WTC11 (cell line): ENCODE data around the gene PDZRN4. TPM values are rescaled to one million over a fixed set of nuclear protein-coding genes. Genes with fewer than 3 reads are reported as not detected.

Source experiments
- ATAC-seq: fragments of 200-7000 bp; cut with Tn5 transposase; 2 replicates; pipeline ENCODE4 v1.10.0; 2021; ENCODE audit warnings: mild to moderate bottlenecking, moderate library complexity
- CTCF ChIA-PET: fragments of 300-600 bp; sonication (Branson Sonifier 250); formaldehyde crosslinking; loops from one replicate; lab custom pipeline; 2021; ENCODE audit warnings: antibody characterized with exemption; lab: Charles Lee
- POLR2A ChIA-PET: fragments of 350-600 bp; sonication (Branson Sonifier 250); formaldehyde crosslinking; loops from one replicate; lab custom pipeline; 2021; ENCODE audit warnings: antibody characterized with exemption; lab: Charles Lee
- DNase-seq: peaks from one replicate; pipeline ENCODE4 v3.0.0; 2021; ENCODE audit warnings: low spot score
- H3K27ac Mint-ChIP-seq: 2 replicates; pipeline ENCODE4 v1.8.0; 2021; ENCODE audit warnings: mixed read lengths
- H3K27me3 Mint-ChIP-seq: 2 replicates; pipeline ENCODE4 v1.8.0; 2021; ENCODE audit warnings: low read depth, mild to moderate bottlenecking, moderate library complexity, mixed read lengths
- H3K36me3 Mint-ChIP-seq: 2 replicates; pipeline ENCODE4 v1.8.0; 2021; ENCODE audit warnings: mixed read lengths
- H3K4me1 Mint-ChIP-seq: 2 replicates; pipeline ENCODE4 v1.8.0; 2022; ENCODE audit warnings: mixed read lengths
- H3K4me3 Mint-ChIP-seq: 2 replicates; pipeline ENCODE4 v1.8.0; 2021; ENCODE audit warnings: mild to moderate bottlenecking, moderate library complexity, mixed read lengths
- H3K9me3 Mint-ChIP-seq: 2 replicates; pipeline ENCODE4 v1.8.0; 2021; ENCODE audit warnings: mixed read lengths
- ATF3 ChIP-seq: sonication (generic); formaldehyde crosslinking; conservative IDR thresholded peaks from 2 replicates; pipeline ENCODE4 v1.8.1; 2022; ENCODE audit warnings: mild to moderate bottlenecking, missing genetic modification reagents
- FOXJ3 ChIP-seq: sonication (generic); formaldehyde crosslinking; IDR thresholded peaks from 2 replicates; pipeline ENCODE4 v1.9.0; 2021; ENCODE audit warnings: missing genetic modification reagents, mild to moderate bottlenecking, borderline replicate concordance
- GABPB1 ChIP-seq: sonication (generic); formaldehyde crosslinking; IDR thresholded peaks from 2 replicates; pipeline ENCODE4 v1.8.1; 2023; ENCODE audit warnings: mild to moderate bottlenecking, missing genetic modification reagents
- GRHL2 ChIP-seq: fragments of 250-450 bp; sonication (Bioruptor Pico); IDR thresholded peaks from 2 replicates; pipeline ENCODE4 v1.8.0; 2022; ENCODE audit warnings: mild to moderate bottlenecking, moderate library complexity; ENCODE audit not compliant: insufficient replicate concordance, severe bottlenecking
- GTF2I ChIP-seq: fragments of 250-450 bp; sonication (Bioruptor Pico); conservative IDR thresholded peaks from 2 replicates; pipeline ENCODE4 v1.4.0; 2021; ENCODE audit warnings: mild to moderate bottlenecking
- KAT7 ChIP-seq: sonication (generic); formaldehyde crosslinking; IDR thresholded peaks from 2 replicates; pipeline ENCODE4 v1.8.1; 2023; ENCODE audit warnings: missing genetic modification reagents, mild to moderate bottlenecking, borderline replicate concordance
- NR1H2 ChIP-seq: sonication (generic); formaldehyde crosslinking; IDR thresholded peaks from 2 replicates; pipeline ENCODE4 v1.9.0; 2021; ENCODE audit warnings: mild to moderate bottlenecking, moderate library complexity, missing genetic modification reagents
- PRRX2 ChIP-seq: fragments of 250-450 bp; sonication (Bioruptor Pico); IDR thresholded peaks from 2 replicates; pipeline ENCODE4 v1.8.0; 2021; ENCODE audit warnings: mild to moderate bottlenecking
- TCF7 ChIP-seq: sonication (generic); formaldehyde crosslinking; IDR thresholded peaks from 2 replicates; pipeline ENCODE4 v1.8.0; 2022; ENCODE audit warnings: mild to moderate bottlenecking, low read depth, missing genetic modification reagents, moderate library complexity
- USF2 ChIP-seq: sonication (generic); formaldehyde crosslinking; IDR thresholded peaks from 2 replicates; pipeline ENCODE4 v1.8.1; 2023; ENCODE audit warnings: mild to moderate bottlenecking, missing genetic modification reagents, moderate library complexity
- ZBTB21 ChIP-seq: sonication (generic); formaldehyde crosslinking; IDR thresholded peaks from 2 replicates; pipeline ENCODE4 v1.8.1; 2023; ENCODE audit warnings: mild to moderate bottlenecking, missing genetic modification reagents, borderline replicate concordance
- ZNF396 ChIP-seq: fragments of 250-450 bp; sonication (Bioruptor Pico); IDR thresholded peaks from 2 replicates; pipeline ENCODE4 v1.8.0; 2021; ENCODE audit warnings: mild to moderate bottlenecking, moderate library complexity, borderline replicate concordance
- total RNA-seq: library from RNA; stranded (reverse); gene quantifications from 3 replicates; pipeline ENCODE4 v1.2.3, GENCODE V29; 2021
- TF ChIP-seq, protein P1 (sequence below): fragments of 250-450 bp; sonication (Bioruptor Pico); IDR thresholded peaks from 2 replicates; pipeline ENCODE4 v1.9.0; 2021; ENCODE audit warnings: moderate library complexity, mild to moderate bottlenecking, inconsistent platforms, borderline replicate concordance
- TF ChIP-seq, protein P2 (sequence below): sonication (generic); formaldehyde crosslinking; IDR thresholded peaks from 2 replicates; pipeline ENCODE4 v1.8.0; 2022; ENCODE audit warnings: mild to moderate bottlenecking, missing genetic modification reagents
- TF ChIP-seq, protein P3 (sequence below): sonication (generic); formaldehyde crosslinking; IDR thresholded peaks from 2 replicates; pipeline ENCODE4 v1.8.1; 2023; ENCODE audit warnings: mild to moderate bottlenecking, missing genetic modification reagents
- TF ChIP-seq, protein P4 (sequence below): sonication (generic); formaldehyde crosslinking; IDR thresholded peaks from 2 replicates; pipeline ENCODE4 v1.8.1; 2023; ENCODE audit warnings: mild to moderate bottlenecking, missing genetic modification reagents, moderate library complexity
- TF ChIP-seq, protein P5 (sequence below): fragments of 250-450 bp; sonication (Bioruptor Pico); IDR thresholded peaks from 2 replicates; pipeline ENCODE4 v2.1.2; 2022; ENCODE audit warnings: mild to moderate bottlenecking, moderate library complexity
- TF ChIP-seq, protein P6 (sequence below): fragments of 250-450 bp; sonication (Bioruptor Pico); conservative IDR thresholded peaks from 2 replicates; pipeline ENCODE4 v1.9.0; 2021; ENCODE audit warnings: mild to moderate bottlenecking

Gene PDZRN4
- total RNA-seq, 1 experiment from 2014 or later = 0.09 TPM

DNA sequence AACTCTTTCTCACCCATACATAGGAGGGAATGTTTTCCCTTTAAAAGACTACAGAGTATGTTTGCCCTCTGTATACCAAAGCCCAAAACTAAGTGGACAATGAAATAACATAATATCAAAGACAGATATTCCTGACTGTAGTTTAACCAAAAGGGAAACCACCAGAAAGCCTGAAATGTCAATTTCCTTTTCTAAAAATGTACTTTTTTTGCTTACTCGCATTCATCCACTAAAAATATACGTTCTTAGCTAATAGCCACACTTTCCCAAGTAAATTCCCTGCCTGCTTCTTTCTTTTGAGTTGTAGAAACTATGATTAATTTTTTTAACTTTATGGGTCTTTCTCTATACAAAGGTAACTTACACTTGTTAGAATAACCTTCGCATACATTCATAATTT, 280.2 kb downstream of the PDZRN4 start:
- POLR2A ChIA-PET = no interaction called here
- no peak for TF ChIP-seq FOXJ3 (CRISPR knock-in tag)
- TF ChIP-seq GRHL2 (CRISPR knock-in tag) = no peak
- no peak for TF ChIP-seq USF2
- TF ChIP-seq, protein P1, sequence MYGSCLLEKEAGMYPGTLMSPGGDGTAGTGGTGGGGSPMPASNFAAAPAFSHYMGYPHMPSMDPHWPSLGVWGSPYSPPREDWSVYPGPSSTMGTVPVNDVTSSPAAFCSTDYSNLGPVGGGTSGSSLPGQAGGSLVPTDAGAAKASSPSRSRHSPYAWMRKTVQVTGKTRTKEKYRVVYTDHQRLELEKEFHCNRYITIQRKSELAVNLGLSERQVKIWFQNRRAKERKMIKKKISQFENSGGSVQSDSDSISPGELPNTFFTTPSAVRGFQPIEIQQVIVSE (CRISPR knock-in tag) = no peak
- TF ChIP-seq ZBTB21 (CRISPR knock-in tag) = no peak
- TF ChIP-seq GTF2I = no peak
- TF ChIP-seq GABPB1 = no peak
- TF ChIP-seq ZNF396 (CRISPR knock-in tag) = no peak
- TF ChIP-seq, protein P2, sequence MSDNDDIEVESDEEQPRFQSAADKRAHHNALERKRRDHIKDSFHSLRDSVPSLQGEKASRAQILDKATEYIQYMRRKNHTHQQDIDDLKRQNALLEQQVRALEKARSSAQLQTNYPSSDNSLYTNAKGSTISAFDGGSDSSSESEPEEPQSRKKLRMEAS (CRISPR knock-in tag) = no peak
- TF ChIP-seq ATF3 (CRISPR knock-in tag) = no peak
- TF ChIP-seq NR1H2 (CRISPR knock-in tag) = no peak
- TF ChIP-seq, protein P3, sequence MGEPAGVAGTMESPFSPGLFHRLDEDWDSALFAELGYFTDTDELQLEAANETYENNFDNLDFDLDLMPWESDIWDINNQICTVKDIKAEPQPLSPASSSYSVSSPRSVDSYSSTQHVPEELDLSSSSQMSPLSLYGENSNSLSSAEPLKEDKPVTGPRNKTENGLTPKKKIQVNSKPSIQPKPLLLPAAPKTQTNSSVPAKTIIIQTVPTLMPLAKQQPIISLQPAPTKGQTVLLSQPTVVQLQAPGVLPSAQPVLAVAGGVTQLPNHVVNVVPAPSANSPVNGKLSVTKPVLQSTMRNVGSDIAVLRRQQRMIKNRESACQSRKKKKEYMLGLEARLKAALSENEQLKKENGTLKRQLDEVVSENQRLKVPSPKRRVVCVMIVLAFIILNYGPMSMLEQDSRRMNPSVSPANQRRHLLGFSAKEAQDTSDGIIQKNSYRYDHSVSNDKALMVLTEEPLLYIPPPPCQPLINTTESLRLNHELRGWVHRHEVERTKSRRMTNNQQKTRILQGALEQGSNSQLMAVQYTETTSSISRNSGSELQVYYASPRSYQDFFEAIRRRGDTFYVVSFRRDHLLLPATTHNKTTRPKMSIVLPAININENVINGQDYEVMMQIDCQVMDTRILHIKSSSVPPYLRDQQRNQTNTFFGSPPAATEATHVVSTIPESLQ (CRISPR knock-in tag) = no peak
- TF ChIP-seq TCF7 (CRISPR knock-in tag) = no peak
- Mint-ChIP-seq H3K36me3 (no peaks in the 10 kb centered on the region), H3K4me1 (peaks cover 50% of the 10 kb centered on the region), H3K27ac (peak overlapping the region; percentile 48; the same call in 1 of the 2 replicates), H3K27me3 (no peaks in the 10 kb centered on the region), H3K4me3 (no peak overlapping the region), H3K9me3 (no peaks in the 10 kb centered on the region)
- CTCF ChIA-PET = no interaction called here
- DNase-seq (no peak), ATAC-seq (no peak)

DNA sequence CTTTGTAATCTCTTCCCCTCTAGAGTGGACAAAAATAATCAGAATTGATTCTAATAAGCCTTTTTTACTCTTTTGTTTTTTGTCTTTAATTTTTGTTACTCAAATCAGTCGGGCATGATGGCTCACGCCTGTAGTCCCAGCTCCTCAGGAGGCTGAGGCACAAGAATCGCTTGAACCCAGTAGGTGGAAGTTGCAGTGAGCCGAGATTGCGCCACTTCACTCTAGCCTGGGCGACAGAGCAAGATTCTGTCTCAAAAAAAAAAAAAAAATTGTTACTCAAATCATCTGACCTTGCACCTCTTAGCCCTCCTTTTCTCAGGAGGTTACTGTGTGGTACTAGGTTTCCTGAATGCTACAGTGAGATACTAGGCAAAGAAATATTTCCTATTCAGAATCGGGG, 280.6 kb downstream of the PDZRN4 start:
- ATAC-seq = no peak
- H3K27ac Mint-ChIP-seq = 0 out of 2 replicates have a peak overlapping the region, but pooled peaks have one; percentile 47
- CTCF ChIA-PET = no interaction called here

More for the DNA sequence above, 280.6 kb downstream of the PDZRN4 start:
- DNase-seq = no peak
- H3K36me3 Mint-ChIP-seq = no peaks in the 10 kb centered on the region
- H3K9me3 Mint-ChIP-seq = no peaks in the 10 kb centered on the region
- no peaks in the 10 kb centered on the region for H3K27me3 Mint-ChIP-seq
- POLR2A ChIA-PET = no interaction called here
- no peak for TF ChIP-seq KAT7 (CRISPR knock-in tag)
- TF ChIP-seq, protein P2 (CRISPR knock-in tag) = no peak
- no peak for TF ChIP-seq PRRX2
- TF ChIP-seq, protein P4, sequence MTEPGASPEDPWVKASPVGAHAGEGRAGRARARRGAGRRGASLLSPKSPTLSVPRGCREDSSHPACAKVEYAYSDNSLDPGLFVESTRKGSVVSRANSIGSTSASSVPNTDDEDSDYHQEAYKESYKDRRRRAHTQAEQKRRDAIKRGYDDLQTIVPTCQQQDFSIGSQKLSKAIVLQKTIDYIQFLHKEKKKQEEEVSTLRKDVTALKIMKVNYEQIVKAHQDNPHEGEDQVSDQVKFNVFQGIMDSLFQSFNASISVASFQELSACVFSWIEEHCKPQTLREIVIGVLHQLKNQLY (CRISPR knock-in tag) = no peak
- TF ChIP-seq, protein P5, sequence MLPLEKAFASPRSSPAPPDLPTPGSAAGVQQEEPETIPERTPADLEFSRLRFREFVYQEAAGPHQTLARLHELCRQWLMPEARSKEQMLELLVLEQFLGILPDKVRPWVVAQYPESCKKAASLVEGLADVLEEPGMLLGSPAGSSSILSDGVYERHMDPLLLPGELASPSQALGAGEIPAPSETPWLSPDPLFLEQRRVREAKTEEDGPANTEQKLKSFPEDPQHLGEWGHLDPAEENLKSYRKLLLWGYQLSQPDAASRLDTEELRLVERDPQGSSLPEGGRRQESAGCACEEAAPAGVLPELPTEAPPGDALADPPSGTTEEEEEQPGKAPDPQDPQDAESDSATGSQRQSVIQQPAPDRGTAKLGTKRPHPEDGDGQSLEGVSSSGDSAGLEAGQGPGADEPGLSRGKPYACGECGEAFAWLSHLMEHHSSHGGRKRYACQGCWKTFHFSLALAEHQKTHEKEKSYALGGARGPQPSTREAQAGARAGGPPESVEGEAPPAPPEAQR = no peak
- TF ChIP-seq, protein P6, sequence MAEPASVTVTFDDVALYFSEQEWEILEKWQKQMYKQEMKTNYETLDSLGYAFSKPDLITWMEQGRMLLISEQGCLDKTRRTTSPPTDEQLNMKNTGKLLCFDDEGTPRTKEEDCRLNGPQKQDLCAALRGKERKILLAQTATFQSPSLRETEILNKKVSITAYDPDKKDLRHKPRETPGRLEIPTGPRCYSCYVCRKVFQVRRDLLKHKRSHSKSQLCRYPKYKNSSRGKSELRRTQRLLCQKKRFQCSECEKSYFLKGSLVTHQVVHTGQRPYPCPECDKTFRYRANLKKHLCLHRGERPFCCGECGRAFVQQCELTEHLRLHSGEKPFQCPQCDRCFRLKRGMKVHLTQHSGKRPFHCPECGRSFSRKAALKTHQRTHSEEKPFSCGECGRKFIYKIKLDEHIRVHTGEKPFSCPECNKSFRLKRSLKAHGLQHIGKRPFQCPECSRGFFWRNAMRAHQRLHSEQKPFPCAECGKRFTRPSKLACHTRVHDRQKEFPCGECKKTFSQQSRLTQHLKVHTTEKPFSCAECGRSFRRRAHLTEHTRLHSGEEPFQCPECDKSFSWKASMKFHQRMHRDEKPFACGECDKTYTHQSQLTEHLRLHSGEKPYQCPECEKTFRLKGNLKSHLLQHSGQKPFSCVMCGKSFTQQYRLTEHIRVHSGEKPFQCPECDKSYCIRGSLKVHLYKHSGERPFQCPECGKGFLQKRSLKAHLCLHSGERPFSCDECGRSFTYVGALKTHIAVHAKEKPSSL = no peak
- H3K4me1 Mint-ChIP-seq = peaks cover 54% of the 10 kb centered on the region
- H3K4me3 Mint-ChIP-seq = no peak overlapping the region
